Ishikawa (cell line): ENCODE data around the gene MT3.

Experiments used
- CEBPB ChIP-seq: IDR thresholded peaks from 2 replicates; pipeline ENCODE4 v1.6.1; 2012
- CREB1 ChIP-seq: IDR thresholded peaks from 2 replicates; pipeline ENCODE4 v1.6.1; 2012; ENCODE audit warnings: low read depth
- EP300 ChIP-seq: IDR thresholded peaks from 2 replicates; pipeline ENCODE4 v1.6.1; 2012; ENCODE audit warnings: borderline replicate concordance
- FOXM1 ChIP-seq: IDR thresholded peaks from 2 replicates; pipeline ENCODE4 v1.6.1; 2012; ENCODE audit warnings: low read depth, borderline replicate concordance
- MAX ChIP-seq: IDR thresholded peaks from 2 replicates; pipeline ENCODE4 v1.6.1; 2012
- NFIC ChIP-seq: IDR thresholded peaks from 2 replicates; pipeline ENCODE4 v1.6.1; 2012
- TAF1 ChIP-seq: IDR thresholded peaks from 2 replicates; pipeline ENCODE4 v1.6.1; 2012; ENCODE audit warnings: low read depth, mild to moderate bottlenecking
- TCF12 ChIP-seq: IDR thresholded peaks from 2 replicates; pipeline ENCODE4 v1.6.1; 2012; ENCODE audit warnings: low read depth
- YY1 ChIP-seq: IDR thresholded peaks from 2 replicates; pipeline ENCODE4 v1.6.1; 2012; ENCODE audit warnings: low read depth

- TF ChIP-seq NFIC (no peak), EP300 (no peak), MAX (no peak), TAF1 (no peak), CREB1 (no peak), TCF12 (no peak), CEBPB (no peak), FOXM1 (no peak), YY1 (no peak)
These were observed 24.4 kb upstream of the MT3 start, which contains the start of gene MT4 for GRCh38 chr16:56564793-56565477.
